ENCODE data around the gene CACYBP.

GRCh38 chr1:174971902-174972301 is 27.8 kb upstream of the CACYBP start:
- TF ChIP-seq CTCF (IDR thresholded peaks at IDR 0.05): no peak
- no peak for TF ChIP-seq POLR2AphosphoS5 (IDR thresholded peaks at IDR 0.05; ENCODE audit: low read depth, low read length)
- no peak for TF ChIP-seq SIN3A (IDR thresholded peaks at IDR 0.05; ENCODE audit: borderline replicate concordance, insufficient read depth, low read depth, low read length)
- no peak for TF ChIP-seq REST (IDR thresholded peaks at IDR 0.05; ENCODE audit: insufficient read depth in 1 of 2, low read depth in 2 of 2, low read length in 1 of 2)

Data from Panc1 (cell line).